NCI-H2081 treated with DMSO at 0.1 percent for 48 hours (cell line): ENCODE measurements around the gene SLC34A3.
"Not testable (repeated sequence)": the region's sequence is repeated elsewhere in the genome, so short reads cannot be mapped to it uniquely, and the experiment has no call there.

Experiments
- DNase-seq: peaks from one replicate; lab custom pipeline; 2025; lab: John Stamatoyannopoulos, UW

The SLC34A3 gene

GRCh38 chr9:137241490-137242268 is 11.0 kb downstream of the SLC34A3 start:
- no peak for DNase-seq

GRCh38 chr9:137242269-137243203 is 11.8 kb downstream of the SLC34A3 start:
- DNase-seq: no peak

- DNase-seq: not testable (repeated sequence)
Observed at GRCh38 chr9:137243266-137243625, 12.5 kb downstream of the SLC34A3 start.

GRCh38 chr9:137243626-137244485 is 13.2 kb downstream of the SLC34A3 start:
- DNase-seq: no peak

- peak; percentile 52 for DNase-seq
Observed at GRCh38 chr9:137244486-137245449, 14.1 kb downstream of the SLC34A3 start.

GRCh38 chr9:137245450-137246421 is 15.0 kb downstream of the SLC34A3 start:
- DNase-seq: no peak

GRCh38 chr9:137247135-137247915 is 16.6 kb downstream of the SLC34A3 start:
- DNase-seq: no peak

GRCh38 chr9:137247916-137248175 is 17.1 kb downstream of the SLC34A3 start:
- DNase-seq: no peak

- no peak for DNase-seq
Observed at GRCh38 chr9:137250329-137251193, 19.9 kb downstream of the SLC34A3 start.

GRCh38 chr9:137251194-137251461 is 20.4 kb downstream of the SLC34A3 start, which contains the start of gene STPG3:
STPG3 (plus strand) TSS chr9:137251286; CDS start chr9:137251287, 1 bp downstream.
- DNase-seq: no peak

GRCh38 chr9:137251490-137252268 is 21.0 kb downstream of the SLC34A3 start:
- no peak for DNase-seq

GRCh38 chr9:137252555-137253506 is 22.1 kb downstream of the SLC34A3 start:
- no peak for DNase-seq

GRCh38 chr9:137253717-137254623 is 23.3 kb downstream of the SLC34A3 start:
- no peak for DNase-seq

- peak; percentile 33 for DNase-seq
Observed at GRCh38 chr9:137254624-137255447, 24.1 kb downstream of the SLC34A3 start, which contains the start of gene NELFB. NELFB (plus strand) TSS chr9:137255327.
